HG02973 (cell line): ENCODE data around the gene AGK.
"Not testable (repeated sequence)": the region's sequence is repeated elsewhere in the genome, so short reads cannot be mapped to it uniquely, and the experiment has no call there.

Source experiments
- ATAC-seq: cut with Tn5 transposase; IDR thresholded peaks from one replicate; pipeline ENCODE4 v1.9.1; 2021; ENCODE audit warnings: moderate library complexity; ENCODE audit not compliant: unreplicated experiment

Gene AGK

GRCh38 chr7:141641876-141642275 is 90.7 kb downstream of the AGK start:
- no peak for ATAC-seq

GRCh38 chr7:141645188-141645587 is 94.0 kb downstream of the AGK start:
- no peak for ATAC-seq

GRCh38 chr7:141646826-141647480 is 95.7 kb downstream of the AGK start:
- no peak for ATAC-seq

- ATAC-seq: not testable (repeated sequence)
Measured at GRCh38 chr7:141647701-141648100, 96.5 kb downstream of the AGK start.

- no peak for ATAC-seq
Measured at GRCh38 chr7:141648276-141649114, 97.3 kb downstream of the AGK start.

- no peak for ATAC-seq
Measured at GRCh38 chr7:141649137-141649864, 98.1 kb downstream of the AGK start.

- ATAC-seq: peak; percentile 62
Measured at GRCh38 chr7:141649865-141650634, 98.8 kb downstream of the AGK start.

- ATAC-seq: no peak
Measured at GRCh38 chr7:141651417-141651816, 100.2 kb downstream of the AGK start.

- no peak for ATAC-seq
Measured at GRCh38 chr7:141652691-141653090, 101.5 kb downstream of the AGK start.

- ATAC-seq: peak; percentile 89
Measured at GRCh38 chr7:141654551-141654950, 103.3 kb downstream of the AGK start.

GRCh38 chr7:141659501-141659900 is 108.3 kb downstream of the AGK start:
- ATAC-seq: no peak

GRCh38 chr7:141660259-141660658 is 109.0 kb downstream of the AGK start:
- ATAC-seq: no peak

GRCh38 chr7:141663081-141663849 is 112.1 kb downstream of the AGK start:
- no peak for ATAC-seq

- no peak for ATAC-seq
Measured at GRCh38 chr7:141664450-141664849, 113.2 kb downstream of the AGK start.

- no peak for ATAC-seq
Measured at GRCh38 chr7:141665208-141666035, 114.2 kb downstream of the AGK start.

- no peak for ATAC-seq
Measured at GRCh38 chr7:141666071-141666470, 114.9 kb downstream of the AGK start.

- no peak for ATAC-seq
Measured at GRCh38 chr7:141668853-141669252, 117.6 kb downstream of the AGK start.

GRCh38 chr7:141671705-141672496 is 120.7 kb downstream of the AGK start:
- ATAC-seq: no peak

GRCh38 chr7:141673346-141673745 is 122.1 kb downstream of the AGK start:
- no peak for ATAC-seq
